ENCODE results near the gene RAP1GAP2.

Gene RAP1GAP2

GRCh38 chr17:2786176-2786881 lies 9.9 kb upstream of the RAP1GAP2 start:
- peak; percentile 89 for DNase-seq

GRCh38 chr17:2789700-2790099 lies 6.5 kb upstream of the RAP1GAP2 start:
- DNase-seq = no peak

GRCh38 chr17:2792366-2793169 lies 3.7 kb upstream of the RAP1GAP2 start:
- DNase-seq = peak; percentile 37

- no peak for DNase-seq
Observed at GRCh38 chr17:2794111-2794803, 2.0 kb upstream of the RAP1GAP2 start.

- DNase-seq = peak; percentile 16
Observed at GRCh38 chr17:2795441-2796163, 636 bp upstream of the RAP1GAP2 start.

- no peak for DNase-seq
Observed at GRCh38 chr17:2797226-2797625, 988 bp downstream of the RAP1GAP2 start.

- no peak for DNase-seq
Observed at GRCh38 chr17:2797637-2798036, 1.4 kb downstream of the RAP1GAP2 start.

GRCh38 chr17:2798188-2798587 lies 1.9 kb downstream of the RAP1GAP2 start:
- DNase-seq = no peak

- no peak for DNase-seq
Observed at GRCh38 chr17:2798678-2799077, 2.4 kb downstream of the RAP1GAP2 start.

- no peak for DNase-seq
Observed at GRCh38 chr17:2799653-2800052, 3.4 kb downstream of the RAP1GAP2 start.

GRCh38 chr17:2800367-2800766 lies 4.1 kb downstream of the RAP1GAP2 start:
- DNase-seq = no peak

GRCh38 chr17:2801841-2802240 lies 5.6 kb downstream of the RAP1GAP2 start:
- DNase-seq = no peak

- DNase-seq = no peak
Observed at GRCh38 chr17:2802574-2802973, 6.3 kb downstream of the RAP1GAP2 start.

GRCh38 chr17:2803386-2803785 lies 7.1 kb downstream of the RAP1GAP2 start:
- DNase-seq = no peak

- no peak for DNase-seq
Observed at GRCh38 chr17:2803971-2804370, 7.7 kb downstream of the RAP1GAP2 start.

- no peak for DNase-seq
Observed at GRCh38 chr17:2804912-2805311, 8.7 kb downstream of the RAP1GAP2 start.

GRCh38 chr17:2805961-2806360 lies 9.7 kb downstream of the RAP1GAP2 start:
- DNase-seq = no peak

- DNase-seq = no peak
Observed at GRCh38 chr17:2808367-2809335, 12.4 kb downstream of the RAP1GAP2 start.

- DNase-seq = no peak
Observed at GRCh38 chr17:2809337-2809736, 13.1 kb downstream of the RAP1GAP2 start.

- no peak for DNase-seq
Observed at GRCh38 chr17:2814049-2814448, 17.8 kb downstream of the RAP1GAP2 start.

- DNase-seq = peak; percentile 93
Observed at GRCh38 chr17:2814481-2815341, 18.5 kb downstream of the RAP1GAP2 start.
